AG04450 (cell line): ENCODE measurements around the gene MICALL2. TPM values are rescaled to one million over a fixed set of nuclear protein-coding genes. Genes with fewer than 3 reads are reported as not detected.

ENCODE experiments used
- CTCF ChIA-PET: fragments of 300-600, 350-600 bp; formaldehyde crosslinking; extraction: SDS; loops from one replicate; lab custom pipeline; 2022; ENCODE audit warnings: antibody characterized with exemption, inconsistent platforms; lab: Charles Lee
- POLR2A ChIA-PET: fragments of 350-600 bp; formaldehyde crosslinking; extraction: SDS; loops from one replicate; lab custom pipeline; 2021; ENCODE audit warnings: antibody characterized with exemption, inconsistent platforms; lab: Yijun Ruan, JAX
- DNase-seq: peaks from one replicate; pipeline ENCODE4 v3.0.0-alpha.2; 2011; ENCODE audit warnings: low read depth, low spot score
- H3K27ac ChIP-seq: one replicate; pipeline ENCODE4 v1.5.1; 2012; ENCODE audit warnings: low read depth, low read length, control low read depth
- H3K27me3 ChIP-seq: one replicate; pipeline ENCODE4 v1.6.0; 2012; ENCODE audit warnings: low read length; ENCODE audit not compliant: control insufficient read depth, insufficient read depth
- H3K4me3 ChIP-seq: 2 replicates; pipeline ENCODE4 v1.5.1; 2011; ENCODE audit warnings: mild to moderate bottlenecking, low read depth, low read length, control low read depth
- H3K9me3 ChIP-seq: 2 replicates; pipeline ENCODE4 v1.5.1; 2012; ENCODE audit warnings: low read length; ENCODE audit not compliant: control insufficient read depth, insufficient read depth
- CTCF ChIP-seq: IDR thresholded peaks from 2 replicates; pipeline ENCODE4 v1.5.1; 2011; ENCODE audit warnings: low read depth, low read length, control low read depth, inconsistent platforms
- polyA plus RNA-seq: library from polyadenylated mRNA; depleted of rRNA; stranded (reverse); fragments of >200 nt; gene quantifications from 2 replicates; pipeline ENCODE4 v1.2.3, GENCODE V29; 2011

The MICALL2 gene
- polyA plus RNA-seq, 1 experiment, result 8.5 TPM

- CTCF ChIA-PET, result no interaction called here
- no peak overlapping the region for H3K27ac ChIP-seq
- peaks cover 39% of the 10 kb centered on the region for H3K9me3 ChIP-seq
- POLR2A ChIA-PET, result no interaction called here
- DNase-seq, result no peak
- TF ChIP-seq CTCF, result no peak
- H3K27me3 ChIP-seq, result peaks cover 26% of the 10 kb centered on the region
- no peak overlapping the region for H3K4me3 ChIP-seq
Observed at GRCh38 chr7:1397491-1398327, 61.6 kb downstream of the MICALL2 start.

GRCh38 chr7:1396195-1396594 lies 63.1 kb downstream of the MICALL2 start:
- no peak for TF ChIP-seq CTCF
- Histone ChIP-seq H3K27me3 (peaks cover 18% of the 10 kb centered on the region), H3K4me3 (no peak overlapping the region), H3K27ac (no peak overlapping the region), H3K9me3 (peaks cover 35% of the 10 kb centered on the region)
- ChIA-PET POLR2A (no interaction called here), CTCF (no interaction called here)
- DNase-seq, result no peak

- Histone ChIP-seq H3K9me3 (peaks cover 35% of the 10 kb centered on the region), H3K4me3 (no peak overlapping the region), H3K27ac (no peak overlapping the region), H3K27me3 (peaks cover 18% of the 10 kb centered on the region)
- no peak for DNase-seq
- CTCF ChIA-PET, result no interaction called here
- no peak for TF ChIP-seq CTCF
- POLR2A ChIA-PET, result no interaction called here
Observed at GRCh38 chr7:1395211-1396070, 63.8 kb downstream of the MICALL2 start.

GRCh38 chr7:1394371-1394770 lies 64.9 kb downstream of the MICALL2 start:
- Histone ChIP-seq H3K4me3 (no peak overlapping the region), H3K27me3 (peaks cover 13% of the 10 kb centered on the region), H3K9me3 (peaks cover 35% of the 10 kb centered on the region), H3K27ac (no peak overlapping the region)
- ChIA-PET CTCF (no interaction called here), POLR2A (no interaction called here)
- no peak for DNase-seq
- TF ChIP-seq CTCF, result no peak

GRCh38 chr7:1393421-1393820 lies 65.8 kb downstream of the MICALL2 start:
- POLR2A ChIA-PET, result no interaction called here
- Histone ChIP-seq H3K27ac (no peak overlapping the region), H3K9me3 (peaks cover 35% of the 10 kb centered on the region), H3K27me3 (peaks cover 17% of the 10 kb centered on the region), H3K4me3 (no peak overlapping the region)
- DNase-seq, result no peak
- CTCF ChIA-PET, result no interaction called here
- no peak for TF ChIP-seq CTCF
